ENCODE data around the gene ROBO1.
"Not testable (repeated sequence)": the region's sequence is repeated elsewhere in the genome, so short reads cannot be mapped to it uniquely, and the experiment has no call there.

The ROBO1 gene

DNA sequence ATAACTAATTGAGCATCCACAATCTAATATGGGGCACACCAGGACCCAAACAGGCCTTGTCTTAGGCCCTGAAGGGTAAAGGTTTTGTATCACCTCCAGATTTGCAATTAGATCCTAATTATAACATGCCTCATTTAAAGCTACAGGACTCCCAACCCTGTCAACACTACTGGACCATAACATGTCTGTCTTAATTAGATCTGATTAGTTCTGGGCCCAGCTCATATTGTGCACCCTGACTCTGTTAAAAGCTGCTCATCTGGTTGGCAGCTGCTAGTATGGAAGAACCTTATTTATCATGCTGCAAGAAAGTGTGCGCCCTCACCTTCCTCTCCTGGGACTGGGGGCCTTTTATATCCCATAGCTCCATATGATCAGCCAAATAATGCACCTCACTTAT is 457.8 kb downstream of the ROBO1 start:
- TF ChIP-seq CTCF (IDR thresholded peaks at IDR 0.05; ENCODE audit: low read length) (no peak), EZH2 (optimal IDR thresholded peaks at IDR 0.05; ENCODE audit: low read depth, low read length) (no peak), EZH2phosphoT487 (IDR thresholded peaks at IDR 0.05; ENCODE audit: low read length) (no peak)
- no peaks in the 10 kb centered on the region for H3K36me3 ChIP-seq (replicated peaks; ENCODE audit: insufficient read depth, low read length)
- no peak overlapping the region for H3K9ac ChIP-seq (ENCODE audit: low read length)
- no peaks in the 10 kb centered on the region for H3F3A ChIP-seq (ENCODE audit: insufficient read depth, low read length)
- H3K9me3 ChIP-seq (replicated peaks; ENCODE audit: insufficient read depth, low read length): no peaks in the 10 kb centered on the region
- no peaks in the 10 kb centered on the region for H3K79me2 ChIP-seq (ENCODE audit: low read length)
- no peaks in the 10 kb centered on the region for H3K4me1 ChIP-seq (ENCODE audit: low read length)
- no peaks in the 10 kb centered on the region for H3K27me3 ChIP-seq (replicated peaks; ENCODE audit: insufficient read depth, low read length)
- H3K4me3 ChIP-seq (ENCODE audit: low read length): no peak overlapping the region
- no peak overlapping the region for H2AFZ ChIP-seq (ENCODE audit: low read length)
- no peak overlapping the region for H3K4me2 ChIP-seq (ENCODE audit: low read depth, low read length)
- no peaks in the 10 kb centered on the region for H4K20me1 ChIP-seq (ENCODE audit: insufficient read depth, low read length)
- DNase-seq: no peak
- no peak overlapping the region for H3K27ac ChIP-seq (ENCODE audit: low read length)
- H3K9me2 ChIP-seq (replicated peaks; ENCODE audit: insufficient read depth, low read length): no peaks in the 10 kb centered on the region

GRCh38 chr3:79306934-79307570 is 460.7 kb downstream of the ROBO1 start:
- no peaks in the 10 kb centered on the region for H4K20me1 ChIP-seq (ENCODE audit: insufficient read depth, low read length)
- no peak overlapping the region for H3K27ac ChIP-seq (ENCODE audit: low read length)
- no peaks in the 10 kb centered on the region for H3K27me3 ChIP-seq (replicated peaks; ENCODE audit: insufficient read depth, low read length)
- H3K9me2 ChIP-seq (replicated peaks; ENCODE audit: insufficient read depth, low read length): no peaks in the 10 kb centered on the region
- TF ChIP-seq EZH2 (optimal IDR thresholded peaks at IDR 0.05; ENCODE audit: low read depth, low read length): no peak
- no peak for TF ChIP-seq CTCF (IDR thresholded peaks at IDR 0.05; ENCODE audit: low read length)
- TF ChIP-seq EZH2phosphoT487 (IDR thresholded peaks at IDR 0.05; ENCODE audit: low read length): no peak
- H3K79me2 ChIP-seq (ENCODE audit: low read length): no peaks in the 10 kb centered on the region
- H3F3A ChIP-seq (ENCODE audit: insufficient read depth, low read length): no peaks in the 10 kb centered on the region
- H3K9me3 ChIP-seq (replicated peaks; ENCODE audit: insufficient read depth, low read length): no peaks in the 10 kb centered on the region
- no peak for DNase-seq
- no peak overlapping the region for H2AFZ ChIP-seq (ENCODE audit: low read length)
- H3K4me3 ChIP-seq (ENCODE audit: low read length): no peak overlapping the region
- H3K9ac ChIP-seq (ENCODE audit: low read length): no peak overlapping the region
- no peak overlapping the region for H3K4me2 ChIP-seq (ENCODE audit: low read depth, low read length)
- H3K4me1 ChIP-seq (ENCODE audit: low read length): no peaks in the 10 kb centered on the region
- H3K36me3 ChIP-seq (replicated peaks; ENCODE audit: insufficient read depth, low read length): no peaks in the 10 kb centered on the region

DNA sequence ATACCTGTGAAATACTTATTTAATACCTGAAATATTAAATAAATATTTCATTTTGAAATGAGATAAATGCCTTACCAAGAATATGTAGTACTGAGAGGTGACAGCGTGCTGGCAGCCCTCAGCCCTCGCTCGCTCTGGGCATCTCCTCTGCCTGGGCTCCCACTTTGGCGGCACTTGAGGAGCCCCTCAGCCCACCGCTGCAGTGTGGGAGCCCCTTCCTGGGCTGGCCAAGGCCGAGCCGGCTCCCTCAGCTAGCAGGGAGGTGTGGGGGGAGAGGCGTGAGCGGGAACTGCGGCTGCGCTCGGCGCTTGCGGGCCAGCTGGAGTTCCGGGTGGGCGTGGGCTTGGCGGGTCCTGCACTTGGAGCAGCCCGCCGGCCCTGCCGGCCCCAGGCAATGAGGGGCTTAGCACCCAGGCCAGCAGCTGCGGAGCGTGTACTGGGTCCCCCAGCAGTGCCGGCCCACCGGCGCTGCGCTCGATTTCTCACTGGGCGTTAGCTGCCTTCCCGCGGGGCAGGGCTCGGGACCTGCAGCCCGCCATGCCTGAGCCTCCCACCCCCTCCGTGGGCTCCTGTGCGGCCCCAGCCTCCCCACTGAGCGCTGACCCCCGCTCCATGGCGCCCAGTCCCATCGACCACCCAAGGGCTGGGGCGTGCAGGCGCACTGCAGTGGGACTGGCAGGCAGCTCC is 467.7 kb downstream of the ROBO1 start:
- H2AFZ ChIP-seq (ENCODE audit: low read length); H3K9me3 ChIP-seq (replicated peaks; ENCODE audit: insufficient read depth, low read length); H3K27me3 ChIP-seq (replicated peaks; ENCODE audit: insufficient read depth, low read length); H3K79me2 ChIP-seq (ENCODE audit: low read length); H3K4me3 ChIP-seq (ENCODE audit: low read length); H3K9me2 ChIP-seq (replicated peaks; ENCODE audit: insufficient read depth, low read length); H3K27ac ChIP-seq (ENCODE audit: low read length); H3K36me3 ChIP-seq (replicated peaks; ENCODE audit: insufficient read depth, low read length); H3K9ac ChIP-seq (ENCODE audit: low read length); H4K20me1 ChIP-seq (ENCODE audit: insufficient read depth, low read length); H3F3A ChIP-seq (ENCODE audit: insufficient read depth, low read length); DNase-seq; H3K4me1 ChIP-seq (ENCODE audit: low read length); H3K4me2 ChIP-seq (ENCODE audit: low read depth, low read length): not testable (repeated sequence)

Measured in MM.1S (cell line).